Measurements from ENCODE around the gene CD34.
A peak's percentile ranks its signal among the peaks of the same experiment; 100 is the strongest.

- TF ChIP-seq CTCF (IDR thresholded peaks at IDR 0.05): peak in 1 of 3 donors; percentile 12
- TF ChIP-seq POLR2A (IDR thresholded peaks at IDR 0.05): no peak
- no peak for TF ChIP-seq POLR2AphosphoS5 (IDR thresholded peaks at IDR 0.05)
Measured at GRCh38 chr1:207897188-207897587, 13.7 kb downstream of the CD34 start.
